Brain microvascular endothelial cell (primary cell): ENCODE measurements around the gene ATG4B.
"Not testable (repeated sequence)": the region's sequence is repeated elsewhere in the genome, so short reads cannot be mapped to it uniquely, and the experiment has no call there.

Experiments
- DNase-seq: peaks from one replicate; pipeline ENCODE4 v3.0.0-alpha.2; 2020
- H3K27ac ChIP-seq: fragments of 250-450 bp; sonication (Bioruptor Pico); 2 replicates; pipeline ENCODE4 v1.5.1; 2020; ENCODE audit warnings: mild to moderate bottlenecking, moderate library complexity
- H3K27me3 ChIP-seq: fragments of 250-450 bp; sonication (Bioruptor Pico); replicated peaks from 2 replicates; pipeline ENCODE4 v1.5.1; 2020; ENCODE audit warnings: mild to moderate bottlenecking
- H3K36me3 ChIP-seq: fragments of 250-450 bp; sonication (Bioruptor Pico); replicated peaks from 2 replicates; pipeline ENCODE4 v1.5.1; 2020; ENCODE audit warnings: mild to moderate bottlenecking
- H3K4me3 ChIP-seq: 2 replicates; pipeline ENCODE4 v1.5.1; 2011; ENCODE audit warnings: low read depth, mild to moderate bottlenecking, control low read depth, low read length, moderate library complexity
- CTCF ChIP-seq: IDR thresholded peaks from 2 replicates; pipeline ENCODE4 v1.5.1; 2011; ENCODE audit warnings: low read depth, mild to moderate bottlenecking, moderate library complexity, low read length, control low read depth, inconsistent platforms; ENCODE audit errors: missing control alignments
- in situ Hi-C: cut with HindIII; loops from 2 replicates; pipeline ENCODE4 v1.10.0; 2017; ENCODE audit warnings: low sequenced_read_pairs, low pct_ligation_motif_present

The ATG4B gene

DNA sequence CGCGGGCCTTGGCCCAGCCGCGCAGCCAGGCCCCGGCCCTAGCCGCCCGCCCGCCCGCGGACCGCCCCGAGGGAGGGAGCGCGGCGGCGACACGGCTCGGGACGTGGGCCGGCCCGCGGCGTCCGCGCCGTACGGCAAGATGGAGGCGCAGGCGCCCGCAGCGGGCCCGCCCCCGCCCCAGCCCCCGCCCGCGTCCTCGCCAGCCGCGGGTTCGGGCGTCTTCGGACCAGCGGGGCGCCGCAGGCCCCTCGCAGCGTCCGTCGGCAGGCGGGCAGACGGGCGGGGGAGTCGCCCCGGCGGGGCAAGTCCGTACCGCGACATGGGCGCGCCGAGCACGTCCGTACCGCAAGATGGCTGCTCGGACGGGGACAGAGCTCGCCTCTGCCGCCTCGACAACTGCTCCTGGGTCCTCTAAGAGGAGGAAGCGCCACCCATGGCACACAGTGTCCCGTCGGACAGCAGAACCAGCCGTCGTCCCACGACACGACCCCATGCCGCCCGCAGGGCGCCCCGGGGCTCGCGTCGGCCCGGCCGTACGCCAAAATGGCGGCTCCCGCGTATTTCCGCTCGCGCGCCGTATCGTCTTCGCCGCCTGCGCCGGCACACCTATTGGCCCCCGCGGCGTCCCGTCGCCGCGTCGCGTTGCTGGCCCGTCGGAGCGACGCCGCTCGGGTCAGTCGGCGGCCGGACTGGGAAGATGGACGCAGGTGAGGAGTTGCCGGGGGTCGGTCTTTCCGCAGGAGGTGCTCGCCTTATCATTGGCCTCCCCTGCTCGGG is at the start of gene ATG4B, which contains the start of gene THAP4:
ATG4B (plus strand) TSS at position 676 of the 777 bp plus-strand sequence; CDS start at position 698, 22 bp downstream.
THAP4 (minus strand) TSS at position 141 of the 777 bp plus-strand sequence. CDS start 141 bp downstream, outside the sequence.
- Histone ChIP-seq H3K36me3 (peaks cover 25% of the 10 kb centered on the region), H3K27ac (peak within 1 kb of the TSS; percentile 96), H3K27me3 (no peaks in the 10 kb centered on the region), H3K4me3 (peak within 1 kb of the TSS; percentile 91)
- in situ Hi-C loops = no loop called here
- DNase-seq = peak; percentile 64
- TF ChIP-seq CTCF = no peak

GRCh38 chr2:241589863-241590262 is 47.6 kb upstream of the ATG4B start:
- H3K27ac ChIP-seq, H3K4me3 ChIP-seq, in situ Hi-C loops, H3K27me3 ChIP-seq, DNase-seq: not testable (repeated sequence)
- H3K36me3 ChIP-seq = peaks cover 11% of the 10 kb centered on the region

GRCh38 chr2:241590496-241591455 is 46.7 kb upstream of the ATG4B start:
- in situ Hi-C loops, H3K27me3 ChIP-seq, DNase-seq, H3K4me3 ChIP-seq, H3K27ac ChIP-seq: not testable (repeated sequence)
- H3K36me3 ChIP-seq = peaks cover 11% of the 10 kb centered on the region

GRCh38 chr2:241592126-241592845 is 45.2 kb upstream of the ATG4B start:
- no peak for TF ChIP-seq CTCF
- no peak for DNase-seq
- no peak overlapping the region for H3K27ac ChIP-seq
- no peak overlapping the region for H3K4me3 ChIP-seq
- in situ Hi-C loops = no loop called here
- no peaks in the 10 kb centered on the region for H3K27me3 ChIP-seq
- H3K36me3 ChIP-seq = peaks cover 8% of the 10 kb centered on the region

- Histone ChIP-seq H3K36me3 (peaks cover 5% of the 10 kb centered on the region), H3K27me3 (no peaks in the 10 kb centered on the region), H3K27ac (no peak overlapping the region), H3K4me3 (no peak overlapping the region)
- TF ChIP-seq CTCF = no peak
- no peak for DNase-seq
- in situ Hi-C loops = no loop called here
These were observed 44.2 kb upstream of the ATG4B start for GRCh38 chr2:241593271-241593670.

DNA sequence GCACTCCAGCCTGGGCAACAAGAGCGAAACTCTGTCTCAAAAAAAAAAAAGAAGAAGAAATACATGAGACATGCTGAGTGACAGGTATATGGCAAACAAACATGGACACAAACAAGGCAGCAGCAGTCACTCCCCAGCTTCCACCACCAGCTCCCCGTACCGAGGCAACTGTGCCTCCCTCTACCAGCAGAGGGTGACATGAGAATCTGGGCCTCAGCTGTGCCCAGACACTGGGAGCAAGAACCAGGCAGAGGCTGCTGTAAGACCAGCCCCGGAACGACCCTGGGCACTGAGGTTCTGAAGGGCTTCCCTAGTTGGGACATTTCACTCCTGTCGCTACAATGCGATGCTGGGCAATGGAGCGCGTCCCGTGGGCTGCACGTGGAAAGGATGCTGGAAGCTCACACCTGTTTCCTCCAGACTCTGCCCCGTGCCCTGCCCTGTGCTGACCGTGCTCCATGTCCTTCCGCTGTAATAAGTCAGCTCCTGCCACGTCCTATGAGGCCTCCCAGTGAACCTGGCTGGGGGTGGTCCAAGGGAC is 41.8 kb upstream of the ATG4B start:
- H3K27me3 ChIP-seq = no peaks in the 10 kb centered on the region
- no peak for DNase-seq
- peak; percentile 68 for TF ChIP-seq CTCF
- in situ Hi-C loops = no loop called here
- peaks cover 7% of the 10 kb centered on the region for H3K36me3 ChIP-seq
- no peak overlapping the region for H3K4me3 ChIP-seq
- no peak overlapping the region for H3K27ac ChIP-seq
